Caco-2 (cell line): ENCODE results near the gene LHX6. TPM values are rescaled to one million over a fixed set of nuclear protein-coding genes. Genes with fewer than 3 reads are reported as not detected.

ENCODE experiments used
- BruUV-seq: library from RNA; stranded (reverse); fragments of 400-500 nt; replicated peaks from 2 replicates; lab custom pipeline; 2021; lab: Mats Ljungman, UMichigan
- CTCF ChIA-PET: fragments of 300-600 bp; sonication (Branson Sonifier 250); formaldehyde crosslinking; loops from one replicate; lab custom pipeline; 2022; ENCODE audit warnings: antibody characterized with exemption; lab: Charles Lee
- POLR2A ChIA-PET: fragments of 300-600 bp; sonication (Branson Sonifier 250); formaldehyde crosslinking; loops from one replicate; lab custom pipeline; 2022; ENCODE audit warnings: antibody characterized with exemption; lab: Charles Lee
- DNase-seq, 2 experiments: peaks; one replicate each; pipeline versions ENCODE4 v3.0.0 to v3.0.0-alpha.2; 2020 to 2022
- H3K27me3 ChIP-seq: replicated peaks from 2 replicates; pipeline ENCODE4 v1.6.0; 2011; ENCODE audit warnings: low read length; ENCODE audit not compliant: control insufficient read depth, insufficient read depth
- H3K36me3 ChIP-seq: 2 replicates; pipeline ENCODE4 v1.5.1; 2011; ENCODE audit warnings: low read length; ENCODE audit not compliant: control insufficient read depth, insufficient read depth
- H3K4me1 ChIP-seq: fragments of 250-450 bp; sonication (Bioruptor Pico); 2 replicates; pipeline ENCODE4 v1.5.1; 2020; ENCODE audit warnings: mild to moderate bottlenecking
- H3K4me3 ChIP-seq: 2 replicates; pipeline ENCODE4 v1.5.1; 2011; ENCODE audit warnings: low read depth, mild to moderate bottlenecking, control low read depth, low read length
- H3K9me3 ChIP-seq: fragments of 250-450 bp; sonication (Bioruptor Pico); 2 replicates; pipeline ENCODE4 v1.5.1; 2020; ENCODE audit warnings: mild to moderate bottlenecking, moderate library complexity
- H3K27ac Mint-ChIP-seq: one replicate; pipeline ENCODE4 v1.8.0; 2022; ENCODE audit warnings: mixed read lengths; ENCODE audit not compliant: unreplicated experiment
- H3K27me3 Mint-ChIP-seq: one replicate; pipeline ENCODE4 v1.8.0; 2022; ENCODE audit warnings: mixed read lengths; ENCODE audit not compliant: insufficient read depth, unreplicated experiment
- H3K36me3 Mint-ChIP-seq: one replicate; pipeline ENCODE4 v1.8.0; 2022; ENCODE audit warnings: mild to moderate bottlenecking, mixed read lengths; ENCODE audit not compliant: insufficient read depth, unreplicated experiment
- H3K4me1 Mint-ChIP-seq: one replicate; pipeline ENCODE4 v1.8.0; 2022; ENCODE audit warnings: low read depth, mixed read lengths; ENCODE audit not compliant: unreplicated experiment
- H3K4me3 Mint-ChIP-seq: one replicate; pipeline ENCODE4 v1.8.0; 2022; ENCODE audit warnings: mild to moderate bottlenecking, moderate library complexity, mixed read lengths; ENCODE audit not compliant: unreplicated experiment
- H3K9me3 Mint-ChIP-seq: one replicate; pipeline ENCODE4 v1.8.0; 2022; ENCODE audit warnings: mixed read lengths; ENCODE audit not compliant: unreplicated experiment
- CTCF ChIP-seq, 2 experiments: fragments of 200-600 bp in 1 of 2; IDR thresholded peaks; 1 replicate in 1 of 2; 2 replicates in 1 of 2; pipeline versions ENCODE4 v1.5.1 to v1.8.0; 2011 to 2022; ENCODE audit warnings: antibody characterized with exemption in 1 of 2, control low read depth in 1 of 2, inconsistent platforms in 1 of 2, low read depth in 1 of 2, low read length in 1 of 2, mild to moderate bottlenecking in 1 of 2, moderate library complexity in 1 of 2; ENCODE audit not compliant: insufficient read depth in 1 of 2, severe bottlenecking in 1 of 2, unreplicated experiment in 1 of 2
- intact Hi-C: fragments of 100-400 bp; cut with micrococcal nuclease; formaldehyde crosslinking; loops from one replicate; pipeline ENCODE4 v1.10.0; 2022; ENCODE audit not compliant: unreplicated experiment
- total RNA-seq: library from RNA; stranded (reverse); gene quantifications from 2 replicates; pipeline ENCODE4 v1.2.3, GENCODE V29; 2022

The LHX6 gene
- total RNA-seq, 1 experiment from 2014 or later = 6.1 TPM

- POLR2A ChIA-PET = no interaction called here
- peaks cover 19% of the 10 kb centered on the region for H3K4me1 ChIP-seq
- CTCF ChIA-PET = no interaction called here
- Mint-ChIP-seq H3K27ac (no peak overlapping the region), H3K27me3 (no peaks in the 10 kb centered on the region), H3K4me1 (no peaks in the 10 kb centered on the region), H3K9me3 (no peaks in the 10 kb centered on the region), H3K36me3 (no peaks in the 10 kb centered on the region), H3K4me3 (no peak overlapping the region)
- DNase-seq = no peak
- BruUV-seq = no TSS peak
- no peak overlapping the region for H3K4me3 ChIP-seq
- H3K36me3 ChIP-seq = no peaks in the 10 kb centered on the region
- no peak for TF ChIP-seq CTCF (IDR thresholded peaks at IDR 0.05; ENCODE audit: insufficient read depth in 1 of 2, low read depth in 1 of 2, low read length in 1 of 2, severe bottlenecking in 1 of 2, unreplicated experiment in 1 of 2)
- no peaks in the 10 kb centered on the region for H3K27me3 ChIP-seq
- intact Hi-C loops = no loop called here
- H3K9me3 ChIP-seq = no peaks in the 10 kb centered on the region
These were observed 44.2 kb downstream of the LHX6 start for GRCh38 chr9:122184551-122184950.

GRCh38 chr9:122183501-122183900 is 45.3 kb downstream of the LHX6 start:
- Mint-ChIP-seq H3K36me3 (no peaks in the 10 kb centered on the region), H3K9me3 (no peaks in the 10 kb centered on the region), H3K4me1 (peaks cover 9% of the 10 kb centered on the region), H3K4me3 (no peak overlapping the region), H3K27me3 (no peaks in the 10 kb centered on the region), H3K27ac (no peak overlapping the region)
- Histone ChIP-seq H3K4me3 (no peak overlapping the region), H3K36me3 (no peaks in the 10 kb centered on the region), H3K9me3 (no peaks in the 10 kb centered on the region), H3K27me3 (no peaks in the 10 kb centered on the region), H3K4me1 (peaks cover 29% of the 10 kb centered on the region)
- ChIA-PET POLR2A (no interaction called here), CTCF (no interaction called here)
- BruUV-seq = no TSS peak
- no peak for DNase-seq
- TF ChIP-seq CTCF (IDR thresholded peaks at IDR 0.05; ENCODE audit: insufficient read depth in 1 of 2, low read depth in 1 of 2, low read length in 1 of 2, severe bottlenecking in 1 of 2, unreplicated experiment in 1 of 2) = no peak
- intact Hi-C loops = no loop called here

GRCh38 chr9:122180633-122181032 is 48.1 kb downstream of the LHX6 start:
- BruUV-seq = no TSS peak
- H3K4me3 Mint-ChIP-seq = no peak overlapping the region
- no peak for TF ChIP-seq CTCF (IDR thresholded peaks at IDR 0.05; ENCODE audit: insufficient read depth in 1 of 2, low read depth in 1 of 2, low read length in 1 of 2, severe bottlenecking in 1 of 2, unreplicated experiment in 1 of 2)
- H3K27me3 Mint-ChIP-seq = no peaks in the 10 kb centered on the region
- Histone ChIP-seq H3K36me3 (no peaks in the 10 kb centered on the region), H3K4me1 (peaks cover 33% of the 10 kb centered on the region), H3K27me3 (no peaks in the 10 kb centered on the region), H3K4me3 (no peak overlapping the region), H3K9me3 (no peaks in the 10 kb centered on the region)
- peaks cover 9% of the 10 kb centered on the region for H3K4me1 Mint-ChIP-seq
- no peaks in the 10 kb centered on the region for H3K36me3 Mint-ChIP-seq
- POLR2A ChIA-PET = no interaction called here
- no peak for DNase-seq
- no peaks in the 10 kb centered on the region for H3K9me3 Mint-ChIP-seq
- CTCF ChIA-PET = interaction anchor here (0.7 kb wide), 2 partner anchors 9 to 893 kb away, joined by 4 to 5 read pairs; no protein-coding TSS in a partner anchor
- H3K27ac Mint-ChIP-seq = peak overlapping the region; percentile 60
- intact Hi-C loops = no loop called here
